ENCODE measurements around the gene PTPRG.

Gene PTPRG

GRCh38 chr3:62151591-62151990, 590.2 kb downstream of the PTPRG start:
- Histone ChIP-seq H3K4me3 (replicated peaks; ENCODE audit: low read depth, low read length) (no peak overlapping the region), H3K36me3 (ENCODE audit: control insufficient read depth, insufficient read depth, low read length) (no peaks in the 10 kb centered on the region), H3K27me3 (replicated peaks; ENCODE audit: control insufficient read depth, insufficient read depth, low read length) (no peaks in the 10 kb centered on the region)
- no peak for DNase-seq (ENCODE audit: extremely low read depth, insufficient read length)
- TF ChIP-seq, protein P1, sequence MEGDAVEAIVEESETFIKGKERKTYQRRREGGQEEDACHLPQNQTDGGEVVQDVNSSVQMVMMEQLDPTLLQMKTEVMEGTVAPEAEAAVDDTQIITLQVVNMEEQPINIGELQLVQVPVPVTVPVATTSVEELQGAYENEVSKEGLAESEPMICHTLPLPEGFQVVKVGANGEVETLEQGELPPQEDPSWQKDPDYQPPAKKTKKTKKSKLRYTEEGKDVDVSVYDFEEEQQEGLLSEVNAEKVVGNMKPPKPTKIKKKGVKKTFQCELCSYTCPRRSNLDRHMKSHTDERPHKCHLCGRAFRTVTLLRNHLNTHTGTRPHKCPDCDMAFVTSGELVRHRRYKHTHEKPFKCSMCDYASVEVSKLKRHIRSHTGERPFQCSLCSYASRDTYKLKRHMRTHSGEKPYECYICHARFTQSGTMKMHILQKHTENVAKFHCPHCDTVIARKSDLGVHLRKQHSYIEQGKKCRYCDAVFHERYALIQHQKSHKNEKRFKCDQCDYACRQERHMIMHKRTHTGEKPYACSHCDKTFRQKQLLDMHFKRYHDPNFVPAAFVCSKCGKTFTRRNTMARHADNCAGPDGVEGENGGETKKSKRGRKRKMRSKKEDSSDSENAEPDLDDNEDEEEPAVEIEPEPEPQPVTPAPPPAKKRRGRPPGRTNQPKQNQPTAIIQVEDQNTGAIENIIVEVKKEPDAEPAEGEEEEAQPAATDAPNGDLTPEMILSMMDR (IDR thresholded peaks at IDR 0.05; ENCODE audit: insufficient read depth, low read length, poor library complexity, severe bottlenecking), result no peak

- TF ChIP-seq, protein P1 (IDR thresholded peaks at IDR 0.05; ENCODE audit: insufficient read depth, low read length, poor library complexity, severe bottlenecking), result no peak
- no peaks in the 10 kb centered on the region for H3K27me3 ChIP-seq (replicated peaks; ENCODE audit: control insufficient read depth, insufficient read depth, low read length)
- no peak for DNase-seq (ENCODE audit: extremely low read depth, insufficient read length)
- H3K36me3 ChIP-seq (ENCODE audit: control insufficient read depth, insufficient read depth, low read length), result no peaks in the 10 kb centered on the region
- H3K4me3 ChIP-seq (replicated peaks; ENCODE audit: low read depth, low read length), result no peak overlapping the region
Measured at GRCh38 chr3:62153231-62153630, 591.9 kb downstream of the PTPRG start.

DNA sequence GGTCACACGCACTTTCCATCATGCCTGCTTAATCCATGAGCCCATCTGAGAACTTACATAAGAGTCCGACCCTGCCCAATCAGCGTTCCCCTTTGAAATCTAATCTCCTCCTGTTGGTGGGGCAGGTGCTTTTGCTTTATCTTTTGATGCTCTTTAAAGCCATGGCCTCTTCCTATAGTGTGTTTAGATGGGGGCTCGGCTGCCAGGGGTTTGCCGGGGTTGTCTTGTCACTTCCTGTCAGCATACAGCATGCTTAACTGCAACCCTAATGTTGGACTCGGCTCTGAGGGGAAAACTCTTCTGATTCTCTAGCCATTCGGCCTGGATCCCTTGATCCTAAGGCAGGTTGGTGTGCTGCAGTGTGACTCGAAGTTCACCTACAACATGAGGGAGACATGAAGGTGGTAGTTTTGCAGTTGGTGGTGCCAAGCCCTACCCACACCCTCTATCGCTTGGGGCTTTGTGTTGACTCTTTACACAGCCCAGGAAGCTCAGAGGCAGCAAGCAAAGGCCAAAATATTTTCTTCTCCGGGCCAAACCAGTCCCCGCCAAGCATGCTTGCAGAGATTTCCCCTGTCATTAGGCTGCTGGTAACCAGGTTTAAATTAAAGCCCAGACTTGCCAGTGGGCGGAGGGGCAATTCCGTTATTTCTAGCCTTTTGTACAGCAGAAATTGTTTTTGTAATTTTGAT, 593.2 kb downstream of the PTPRG start:
- Histone ChIP-seq H3K4me3 (replicated peaks; ENCODE audit: low read depth, low read length) (no peak overlapping the region), H3K27me3 (replicated peaks; ENCODE audit: control insufficient read depth, insufficient read depth, low read length) (no peaks in the 10 kb centered on the region), H3K36me3 (ENCODE audit: control insufficient read depth, insufficient read depth, low read length) (no peaks in the 10 kb centered on the region)
- DNase-seq (ENCODE audit: extremely low read depth, insufficient read length), result no peak
- TF ChIP-seq, protein P1 (IDR thresholded peaks at IDR 0.05; ENCODE audit: insufficient read depth, low read length, poor library complexity, severe bottlenecking), result no peak

DNA sequence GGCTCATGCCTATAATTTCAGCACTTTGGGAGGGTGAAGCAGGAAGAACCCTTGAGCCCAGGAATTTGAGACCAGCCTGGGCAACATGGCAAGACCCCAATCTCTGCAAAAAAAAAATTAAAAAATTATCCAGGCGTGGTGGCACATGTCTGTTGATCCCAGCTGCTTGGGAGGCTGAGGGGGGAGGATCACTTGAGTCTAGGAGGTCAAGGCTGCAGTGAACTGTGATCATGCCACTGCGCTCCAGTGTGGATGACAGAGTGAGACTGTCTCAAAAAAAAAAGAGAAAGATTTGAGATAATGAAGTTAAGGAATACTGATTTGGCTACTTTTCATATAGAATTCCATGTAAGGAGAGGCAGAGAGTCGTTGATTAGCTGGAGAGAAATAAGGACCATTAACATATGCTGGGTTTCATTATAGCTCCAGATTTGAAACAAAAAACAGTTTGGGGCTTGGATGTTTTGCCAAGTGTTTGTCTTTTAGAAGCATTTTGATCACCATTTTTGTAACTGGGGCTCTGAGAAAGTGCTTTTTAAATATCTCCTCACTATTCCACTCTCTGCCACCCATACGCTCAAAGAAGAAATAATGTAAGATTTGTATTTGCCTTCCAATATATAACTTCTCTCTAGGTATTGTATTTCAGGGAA, 597.8 kb downstream of the PTPRG start:
- no peak for DNase-seq (ENCODE audit: extremely low read depth, insufficient read length)
- no peaks in the 10 kb centered on the region for H3K36me3 ChIP-seq (ENCODE audit: control insufficient read depth, insufficient read depth, low read length)
- TF ChIP-seq, protein P1 (IDR thresholded peaks at IDR 0.05; ENCODE audit: insufficient read depth, low read length, poor library complexity, severe bottlenecking), result no peak
- no peak overlapping the region for H3K4me3 ChIP-seq (replicated peaks; ENCODE audit: low read depth, low read length)
- no peaks in the 10 kb centered on the region for H3K27me3 ChIP-seq (replicated peaks; ENCODE audit: control insufficient read depth, insufficient read depth, low read length)

DNA sequence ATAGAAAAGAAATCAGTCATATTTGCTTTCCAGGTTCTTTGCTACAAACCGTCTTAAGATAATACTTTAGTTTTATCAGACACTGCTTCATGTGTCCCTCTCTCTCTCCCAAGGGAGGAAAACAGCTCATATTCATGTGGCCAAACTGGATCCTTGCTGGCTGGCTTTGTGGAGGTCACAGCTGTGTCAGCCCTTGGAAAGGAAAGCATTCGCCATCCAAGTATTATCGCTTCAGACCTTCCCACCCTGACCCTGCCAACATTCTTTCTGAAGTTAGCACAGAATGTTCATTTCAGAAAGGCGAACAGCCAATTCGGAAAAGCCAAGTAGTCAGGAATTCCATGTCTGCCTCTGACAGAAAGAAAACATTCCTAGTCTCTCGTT, 598.3 kb downstream of the PTPRG start:
- Histone ChIP-seq H3K4me3 (replicated peaks; ENCODE audit: low read depth, low read length) (no peak overlapping the region), H3K27me3 (replicated peaks; ENCODE audit: control insufficient read depth, insufficient read depth, low read length) (no peaks in the 10 kb centered on the region), H3K36me3 (ENCODE audit: control insufficient read depth, insufficient read depth, low read length) (no peaks in the 10 kb centered on the region)
- TF ChIP-seq, protein P1 (IDR thresholded peaks at IDR 0.05; ENCODE audit: insufficient read depth, low read length, poor library complexity, severe bottlenecking), result no peak
- DNase-seq (ENCODE audit: extremely low read depth, insufficient read length), result no peak
